VCaP (cell line): ENCODE results near the gene HMGN3.

Source experiments
- H3K27ac ChIP-seq: fragments of 450-650 bp; 2 replicates; pipeline ENCODE4 v1.5.1; 2017
- CTCF ChIP-seq: fragments of 450-650 bp; conservative IDR thresholded peaks from 2 replicates; pipeline ENCODE4 v1.5.1; 2017; ENCODE audit warnings: mild to moderate bottlenecking, moderate library complexity

The HMGN3 gene

GRCh38 chr6:79231666-79232065 is 2.8 kb downstream of the HMGN3 start:
- TF ChIP-seq CTCF: no peak
- H3K27ac ChIP-seq: no peak overlapping the region

DNA sequence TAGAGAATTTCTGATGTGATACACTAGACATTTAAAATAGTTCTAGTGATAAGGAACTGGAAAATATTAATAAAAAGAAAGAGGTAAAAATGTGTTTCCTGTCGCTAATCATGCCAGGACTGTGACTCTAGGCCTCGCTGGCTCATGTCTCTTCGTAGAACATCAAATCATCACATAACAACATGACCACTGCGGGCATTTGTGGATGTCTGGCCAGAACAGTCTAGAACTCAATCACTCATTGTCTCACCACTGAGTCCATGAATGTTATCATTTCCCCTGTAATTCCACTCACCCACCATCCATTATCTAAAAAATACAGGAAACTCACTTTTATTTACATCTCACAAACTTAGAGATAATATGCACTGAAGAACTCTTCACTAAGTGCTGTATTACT is 3.4 kb downstream of the HMGN3 start:
- TF ChIP-seq CTCF: no peak
- H3K27ac ChIP-seq: no peak overlapping the region

DNA sequence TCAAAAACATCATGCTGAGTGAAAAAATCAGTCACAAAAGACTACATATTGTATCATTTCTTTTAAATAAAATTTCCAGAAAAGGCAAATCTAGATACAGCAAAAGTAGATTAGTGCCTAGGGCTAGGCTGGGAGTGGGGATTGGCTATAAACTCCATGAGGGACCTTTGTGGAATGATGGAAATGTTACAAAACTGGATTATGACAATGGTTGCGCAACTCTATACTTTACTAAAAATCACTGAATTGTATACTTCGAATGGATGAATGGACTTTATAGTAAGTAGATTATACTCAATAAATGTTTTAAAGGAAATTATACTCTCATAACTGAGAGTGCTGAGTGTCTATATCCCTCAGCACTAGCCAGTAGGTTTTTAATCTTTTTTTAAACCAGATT is 4.3 kb downstream of the HMGN3 start:
- no peak overlapping the region for H3K27ac ChIP-seq
- no peak for TF ChIP-seq CTCF

DNA sequence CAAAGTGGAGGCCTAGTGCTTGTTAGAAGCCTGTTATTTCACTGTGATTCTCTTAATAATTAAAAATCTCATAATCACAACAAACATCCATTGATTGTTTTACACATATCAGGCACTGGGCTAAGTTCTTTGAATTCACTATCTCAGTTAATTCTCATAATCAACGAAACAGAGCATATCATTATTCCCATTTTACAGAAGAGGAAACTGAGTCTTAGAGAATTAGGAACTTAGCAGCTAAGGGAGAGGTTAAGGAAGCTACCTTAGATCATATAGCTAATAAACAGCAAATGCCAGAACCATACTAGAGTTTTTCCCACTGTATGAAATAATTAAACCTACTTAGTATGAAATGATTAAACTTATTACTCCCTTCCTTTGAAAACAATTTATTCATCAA is 7.0 kb downstream of the HMGN3 start:
- H3K27ac ChIP-seq: no peak overlapping the region
- no peak for TF ChIP-seq CTCF

DNA sequence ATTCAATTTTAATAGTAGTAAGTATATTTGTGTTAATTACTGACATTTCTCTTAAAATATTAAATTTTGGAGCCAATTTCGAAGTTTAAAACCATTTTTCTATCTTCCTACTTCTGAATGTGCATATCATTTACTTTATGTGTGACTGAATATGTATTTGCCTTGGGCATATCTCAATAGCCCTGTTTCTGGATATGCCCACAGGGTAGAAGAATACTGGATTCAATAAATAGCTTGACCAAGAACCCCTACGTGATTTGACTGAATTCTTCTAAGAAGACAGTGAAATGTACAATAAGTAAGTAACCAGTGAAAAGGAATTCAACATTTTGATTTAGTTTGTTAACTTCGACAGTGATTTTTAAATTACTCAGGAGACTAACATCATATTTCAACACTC is 7.8 kb downstream of the HMGN3 start:
- H3K27ac ChIP-seq: no peak overlapping the region
- TF ChIP-seq CTCF: no peak

GRCh38 chr6:79225717-79226599 is 8.5 kb downstream of the HMGN3 start:
- H3K27ac ChIP-seq: no peak overlapping the region
- no peak for TF ChIP-seq CTCF

GRCh38 chr6:79223611-79224404 is 10.7 kb downstream of the HMGN3 start:
- no peak for TF ChIP-seq CTCF
- no peak overlapping the region for H3K27ac ChIP-seq
